ENCODE data around the gene FHIT. TPM values are rescaled to one million over a fixed set of nuclear protein-coding genes. Genes with fewer than 3 reads are reported as not detected.

Gene FHIT
- total RNA-seq, 2 donors from 2014 or later: 6.8 to 12.3 TPM

DNA sequence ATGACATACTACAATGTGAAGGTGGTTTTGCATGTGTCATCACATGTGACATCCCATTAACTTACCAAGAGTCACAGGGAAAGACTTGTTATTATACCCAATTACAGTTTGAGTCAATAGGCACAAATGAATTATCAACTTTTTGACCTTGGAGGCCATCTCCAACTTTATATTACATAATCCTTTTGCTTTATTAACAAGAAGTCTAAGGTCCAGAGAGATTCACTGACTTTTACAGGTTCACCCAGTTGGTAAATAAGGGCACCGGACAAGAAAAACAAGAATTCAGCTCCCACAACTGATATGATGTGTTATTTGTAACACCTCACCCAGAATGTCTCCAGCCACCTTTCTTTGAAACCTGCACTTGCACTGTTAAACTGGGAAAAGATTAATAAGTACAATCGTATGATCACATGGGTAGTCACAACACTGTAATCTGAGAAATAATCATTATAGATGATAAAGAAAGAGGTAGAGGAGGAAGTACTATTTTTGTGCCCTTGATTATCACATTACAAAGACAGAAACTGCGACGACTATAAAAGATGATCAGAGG lies 928.9 kb downstream of the FHIT start:
- Histone ChIP-seq H3K4me3 (ENCODE audit: low read length) (no peak overlapping the region), H3K4me1 (ENCODE audit: control insufficient read depth, insufficient read depth, low read length) (peaks cover 3% of the 10 kb centered on the region), H3K36me3 (ENCODE audit: control insufficient read depth, insufficient read depth, low read length) (no peaks in the 10 kb centered on the region), H3K27me3 (ENCODE audit: control insufficient read depth, insufficient read depth, low read length, poor library complexity, severe bottlenecking) (no peaks in the 10 kb centered on the region), H3K9ac (ENCODE audit: extremely low read depth, low read length, poor library complexity, severe bottlenecking) (no peak overlapping the region), H3K27ac (ENCODE audit: low read depth, low read length) (no peak overlapping the region), H3K9me3 (ENCODE audit: control insufficient read depth, low read length) (peaks cover 5% of the 10 kb centered on the region)
- H3K4me3 Mint-ChIP-seq: no peak overlapping the region
- no peak overlapping the region for H3K27ac Mint-ChIP-seq
- TF ChIP-seq, protein P1, sequence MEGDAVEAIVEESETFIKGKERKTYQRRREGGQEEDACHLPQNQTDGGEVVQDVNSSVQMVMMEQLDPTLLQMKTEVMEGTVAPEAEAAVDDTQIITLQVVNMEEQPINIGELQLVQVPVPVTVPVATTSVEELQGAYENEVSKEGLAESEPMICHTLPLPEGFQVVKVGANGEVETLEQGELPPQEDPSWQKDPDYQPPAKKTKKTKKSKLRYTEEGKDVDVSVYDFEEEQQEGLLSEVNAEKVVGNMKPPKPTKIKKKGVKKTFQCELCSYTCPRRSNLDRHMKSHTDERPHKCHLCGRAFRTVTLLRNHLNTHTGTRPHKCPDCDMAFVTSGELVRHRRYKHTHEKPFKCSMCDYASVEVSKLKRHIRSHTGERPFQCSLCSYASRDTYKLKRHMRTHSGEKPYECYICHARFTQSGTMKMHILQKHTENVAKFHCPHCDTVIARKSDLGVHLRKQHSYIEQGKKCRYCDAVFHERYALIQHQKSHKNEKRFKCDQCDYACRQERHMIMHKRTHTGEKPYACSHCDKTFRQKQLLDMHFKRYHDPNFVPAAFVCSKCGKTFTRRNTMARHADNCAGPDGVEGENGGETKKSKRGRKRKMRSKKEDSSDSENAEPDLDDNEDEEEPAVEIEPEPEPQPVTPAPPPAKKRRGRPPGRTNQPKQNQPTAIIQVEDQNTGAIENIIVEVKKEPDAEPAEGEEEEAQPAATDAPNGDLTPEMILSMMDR (conservative IDR thresholded peaks at IDR 0.05): no peak
- 89 to 100% methylated on average over 3 to 4 of the region's 4 CpGs for WGBS, 2 experiments (ENCODE audit: insufficient coverage in 1 of 2, insufficient read length in 1 of 2)
- DNase-seq: no peak
- H3K9me3 Mint-ChIP-seq: peaks cover 2% of the 10 kb centered on the region
- no peaks in the 10 kb centered on the region for H3K36me3 Mint-ChIP-seq (ENCODE audit: low read depth)
- H3K4me1 Mint-ChIP-seq: peaks cover 33% of the 10 kb centered on the region
- H3K27me3 Mint-ChIP-seq (ENCODE audit: insufficient read depth): no peaks in the 10 kb centered on the region

DNA sequence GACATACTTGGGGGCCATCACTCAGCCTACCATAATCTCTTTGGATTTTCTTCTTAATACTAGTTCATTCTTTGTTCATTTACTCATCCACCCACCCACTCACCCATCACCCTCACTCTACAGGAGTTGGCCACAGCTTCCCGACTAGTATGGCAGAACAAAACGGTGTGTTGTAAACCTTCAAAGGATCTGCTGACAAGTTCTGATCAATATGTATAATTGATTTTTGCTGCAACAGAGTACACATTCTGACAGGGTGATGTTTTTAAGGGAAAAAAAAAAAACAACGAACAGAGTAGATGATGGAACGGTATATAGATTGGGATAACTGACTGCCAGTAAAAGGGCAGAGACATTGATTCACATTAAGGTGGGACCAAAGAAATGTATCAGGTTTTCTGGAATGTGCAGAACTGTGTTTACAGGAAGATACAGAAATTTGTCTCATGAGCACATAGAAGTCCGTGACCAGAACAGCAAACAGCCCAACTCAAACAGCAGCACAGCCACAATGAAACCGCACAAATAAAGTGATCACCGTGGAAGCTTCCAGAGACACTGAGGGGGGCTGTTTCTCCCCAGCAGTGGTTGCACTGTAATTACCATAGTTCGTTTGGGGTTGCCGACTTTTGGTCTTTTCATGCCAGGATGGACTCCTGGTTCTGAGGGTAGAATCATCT lies 931.9 kb downstream of the FHIT start:
- no peak overlapping the region for H3K9ac ChIP-seq (ENCODE audit: extremely low read depth, low read length, poor library complexity, severe bottlenecking)
- H3K4me3 ChIP-seq (ENCODE audit: low read length): no peak overlapping the region
- no peak overlapping the region for H3K4me3 Mint-ChIP-seq
- H3K4me1 Mint-ChIP-seq: peaks cover 18% of the 10 kb centered on the region
- TF ChIP-seq, protein P1 (conservative IDR thresholded peaks at IDR 0.05): no peak
- H3K9me3 Mint-ChIP-seq: no peaks in the 10 kb centered on the region
- H3K36me3 ChIP-seq (ENCODE audit: control insufficient read depth, insufficient read depth, low read length): no peaks in the 10 kb centered on the region
- no peak overlapping the region for H3K27ac ChIP-seq (ENCODE audit: low read depth, low read length)
- no peak for DNase-seq
- WGBS, 2 experiments (ENCODE audit: insufficient coverage in 1 of 2, insufficient read length in 1 of 2): 91 to 96% methylated on average over 7 to 9 of the region's 9 CpGs
- H3K27ac Mint-ChIP-seq: no peak overlapping the region
- H3K36me3 Mint-ChIP-seq (ENCODE audit: low read depth): no peaks in the 10 kb centered on the region
- H3K27me3 Mint-ChIP-seq (ENCODE audit: insufficient read depth): no peaks in the 10 kb centered on the region
- H3K27me3 ChIP-seq (ENCODE audit: control insufficient read depth, insufficient read depth, low read length, poor library complexity, severe bottlenecking): no peaks in the 10 kb centered on the region
- no peaks in the 10 kb centered on the region for H3K4me1 ChIP-seq (ENCODE audit: control insufficient read depth, insufficient read depth, low read length)
- H3K9me3 ChIP-seq (ENCODE audit: control insufficient read depth, low read length): no peaks in the 10 kb centered on the region

DNA sequence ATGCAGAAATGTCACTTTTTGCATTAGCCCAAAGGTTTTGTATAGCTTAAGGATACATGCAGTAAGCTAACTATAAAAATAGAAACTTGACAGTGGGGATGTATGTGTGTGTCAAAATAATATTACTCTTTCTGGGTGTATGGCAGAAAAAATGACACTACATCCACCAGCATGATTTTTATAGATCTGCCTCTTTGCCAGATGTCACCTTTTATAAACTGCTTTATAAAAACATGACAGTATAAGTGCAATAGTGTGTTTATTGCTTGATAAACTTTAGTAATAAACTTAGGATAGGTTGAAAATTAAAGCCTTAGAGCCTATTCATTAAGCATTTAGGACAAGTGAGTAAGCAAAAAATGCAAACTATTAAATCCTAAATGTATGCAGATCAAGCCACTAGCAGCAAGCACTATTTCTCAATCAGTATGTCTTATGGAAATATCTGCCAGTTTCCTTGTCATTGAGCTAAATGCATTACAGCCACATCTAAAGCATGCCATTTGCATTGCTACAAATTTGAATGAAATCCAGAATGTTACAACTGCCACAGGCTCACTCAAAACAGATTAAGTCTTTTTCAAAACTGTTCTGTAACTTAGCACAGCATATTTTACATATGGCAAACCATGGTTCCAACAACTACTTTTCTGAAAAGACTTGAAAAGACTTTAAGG lies 935.0 kb downstream of the FHIT start:
- Histone ChIP-seq H3K9ac (ENCODE audit: extremely low read depth, low read length, poor library complexity, severe bottlenecking) (no peak overlapping the region), H3K4me3 (ENCODE audit: low read length) (no peak overlapping the region), H3K27ac (ENCODE audit: low read depth, low read length) (no peak overlapping the region), H3K36me3 (ENCODE audit: control insufficient read depth, insufficient read depth, low read length) (no peaks in the 10 kb centered on the region), H3K4me1 (ENCODE audit: control insufficient read depth, insufficient read depth, low read length) (no peaks in the 10 kb centered on the region), H3K9me3 (ENCODE audit: control insufficient read depth, low read length) (no peaks in the 10 kb centered on the region), H3K27me3 (ENCODE audit: control insufficient read depth, insufficient read depth, low read length, poor library complexity, severe bottlenecking) (no peaks in the 10 kb centered on the region)
- TF ChIP-seq, protein P1 (conservative IDR thresholded peaks at IDR 0.05): no peak
- Mint-ChIP-seq H3K4me3 (no peak overlapping the region), H3K27me3 (ENCODE audit: insufficient read depth) (no peaks in the 10 kb centered on the region), H3K9me3 (no peaks in the 10 kb centered on the region), H3K36me3 (ENCODE audit: low read depth) (no peaks in the 10 kb centered on the region), H3K4me1 (no peaks in the 10 kb centered on the region), H3K27ac (no peak overlapping the region)
- no peak for DNase-seq
